Measurements from ENCODE around the gene RNF144A.

The RNF144A gene

GRCh38 chr2:6990871-6991270 is 73.7 kb downstream of the RNF144A start:
- no peak for DNase-seq (ENCODE audit: low read depth)
- TF ChIP-seq, protein P1, sequence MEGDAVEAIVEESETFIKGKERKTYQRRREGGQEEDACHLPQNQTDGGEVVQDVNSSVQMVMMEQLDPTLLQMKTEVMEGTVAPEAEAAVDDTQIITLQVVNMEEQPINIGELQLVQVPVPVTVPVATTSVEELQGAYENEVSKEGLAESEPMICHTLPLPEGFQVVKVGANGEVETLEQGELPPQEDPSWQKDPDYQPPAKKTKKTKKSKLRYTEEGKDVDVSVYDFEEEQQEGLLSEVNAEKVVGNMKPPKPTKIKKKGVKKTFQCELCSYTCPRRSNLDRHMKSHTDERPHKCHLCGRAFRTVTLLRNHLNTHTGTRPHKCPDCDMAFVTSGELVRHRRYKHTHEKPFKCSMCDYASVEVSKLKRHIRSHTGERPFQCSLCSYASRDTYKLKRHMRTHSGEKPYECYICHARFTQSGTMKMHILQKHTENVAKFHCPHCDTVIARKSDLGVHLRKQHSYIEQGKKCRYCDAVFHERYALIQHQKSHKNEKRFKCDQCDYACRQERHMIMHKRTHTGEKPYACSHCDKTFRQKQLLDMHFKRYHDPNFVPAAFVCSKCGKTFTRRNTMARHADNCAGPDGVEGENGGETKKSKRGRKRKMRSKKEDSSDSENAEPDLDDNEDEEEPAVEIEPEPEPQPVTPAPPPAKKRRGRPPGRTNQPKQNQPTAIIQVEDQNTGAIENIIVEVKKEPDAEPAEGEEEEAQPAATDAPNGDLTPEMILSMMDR (conservative IDR thresholded peaks at IDR 0.05; ENCODE audit: low read depth, low read length): no peak
- no peak overlapping the region for H3K4me3 ChIP-seq (ENCODE audit: low read length)

DNA sequence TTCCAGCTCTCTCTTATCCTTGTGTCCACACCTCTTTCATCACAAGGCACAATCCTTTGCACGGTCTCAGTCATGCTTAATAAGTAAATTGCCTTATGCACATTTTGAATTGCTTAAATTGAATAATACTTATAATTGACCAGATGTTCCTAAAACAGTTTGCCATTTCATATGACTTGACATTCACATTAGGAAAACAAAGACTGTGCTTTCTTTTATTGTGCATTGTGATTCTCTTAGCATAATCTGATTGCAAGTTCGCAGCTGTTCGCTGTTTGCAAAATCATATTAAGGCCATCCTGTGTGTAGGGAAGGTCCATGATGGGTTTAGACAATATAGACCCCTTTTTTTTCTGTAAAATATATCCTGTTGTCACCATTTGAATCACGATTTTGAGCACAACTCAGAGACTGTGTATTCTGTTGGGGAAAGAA is 75.6 kb downstream of the RNF144A start:
- TF ChIP-seq, protein P1 (conservative IDR thresholded peaks at IDR 0.05; ENCODE audit: low read depth, low read length): no peak
- no peak for DNase-seq (ENCODE audit: low read depth)
- H3K4me3 ChIP-seq (ENCODE audit: low read length): no peak overlapping the region

- H3K4me3 ChIP-seq (ENCODE audit: low read length): no peak overlapping the region
- TF ChIP-seq, protein P1 (conservative IDR thresholded peaks at IDR 0.05; ENCODE audit: low read depth, low read length): no peak
- DNase-seq (ENCODE audit: low read depth): no peak
Observed at GRCh38 chr2:6993229-6993640, 76.0 kb downstream of the RNF144A start.

- TF ChIP-seq, protein P1 (conservative IDR thresholded peaks at IDR 0.05; ENCODE audit: low read depth, low read length): no peak
- DNase-seq (ENCODE audit: low read depth): no peak
Observed at GRCh38 chr2:6993936-6994335, 76.7 kb downstream of the RNF144A start.

GRCh38 chr2:6994536-6995128 is 77.4 kb downstream of the RNF144A start:
- no peak for DNase-seq (ENCODE audit: low read depth)
- TF ChIP-seq, protein P1 (conservative IDR thresholded peaks at IDR 0.05; ENCODE audit: low read depth, low read length): no peak
- H3K4me3 ChIP-seq (ENCODE audit: low read length): no peak overlapping the region

More at GRCh38 chr2:6993936-6994335, 76.7 kb downstream of the RNF144A start:
- no peak overlapping the region for H3K4me3 ChIP-seq (ENCODE audit: low read length)

- DNase-seq (ENCODE audit: low read depth): no peak
- TF ChIP-seq, protein P1 (conservative IDR thresholded peaks at IDR 0.05; ENCODE audit: low read depth, low read length): no peak
- H3K4me3 ChIP-seq (ENCODE audit: low read length): no peak overlapping the region
Observed at GRCh38 chr2:6995391-6996097, 78.3 kb downstream of the RNF144A start.
